ENCODE measurements around the gene AOPEP. TPM values are rescaled to one million over a fixed set of nuclear protein-coding genes. Genes with fewer than 3 reads are reported as not detected.

AOPEP gene
- total RNA-seq, 4 donors from 2014 or later, result 305 to 458 (median 419) TPM

DNA sequence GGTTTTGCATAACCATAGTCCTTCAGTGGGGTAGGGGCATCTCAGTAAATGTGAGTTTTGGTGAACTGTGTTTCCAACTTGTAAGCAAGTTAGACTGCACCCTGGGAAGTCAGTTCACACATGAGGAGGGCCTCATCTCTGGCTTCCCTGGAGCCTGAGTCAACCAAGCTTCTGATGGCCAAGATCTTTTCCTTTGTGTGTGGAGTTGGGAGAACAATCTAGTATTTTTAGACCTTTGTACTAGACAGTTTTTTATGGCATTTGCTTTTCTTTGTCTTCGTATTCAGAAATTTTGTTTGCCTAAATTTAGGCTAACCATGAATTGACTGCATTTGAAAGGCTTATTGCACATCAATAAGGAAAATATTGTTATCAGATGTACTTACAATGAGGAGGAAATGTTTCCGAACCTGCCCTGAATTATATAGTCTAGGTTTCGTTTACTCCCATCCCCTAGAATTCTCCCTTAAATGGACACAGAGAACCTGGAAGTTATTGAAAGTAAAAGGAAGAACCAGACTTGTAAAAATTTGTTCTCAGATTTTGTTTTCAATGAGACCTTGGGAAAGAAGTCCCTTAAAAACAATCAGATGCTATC is 204.6 kb downstream of the AOPEP start:
- TF ChIP-seq, protein P1, sequence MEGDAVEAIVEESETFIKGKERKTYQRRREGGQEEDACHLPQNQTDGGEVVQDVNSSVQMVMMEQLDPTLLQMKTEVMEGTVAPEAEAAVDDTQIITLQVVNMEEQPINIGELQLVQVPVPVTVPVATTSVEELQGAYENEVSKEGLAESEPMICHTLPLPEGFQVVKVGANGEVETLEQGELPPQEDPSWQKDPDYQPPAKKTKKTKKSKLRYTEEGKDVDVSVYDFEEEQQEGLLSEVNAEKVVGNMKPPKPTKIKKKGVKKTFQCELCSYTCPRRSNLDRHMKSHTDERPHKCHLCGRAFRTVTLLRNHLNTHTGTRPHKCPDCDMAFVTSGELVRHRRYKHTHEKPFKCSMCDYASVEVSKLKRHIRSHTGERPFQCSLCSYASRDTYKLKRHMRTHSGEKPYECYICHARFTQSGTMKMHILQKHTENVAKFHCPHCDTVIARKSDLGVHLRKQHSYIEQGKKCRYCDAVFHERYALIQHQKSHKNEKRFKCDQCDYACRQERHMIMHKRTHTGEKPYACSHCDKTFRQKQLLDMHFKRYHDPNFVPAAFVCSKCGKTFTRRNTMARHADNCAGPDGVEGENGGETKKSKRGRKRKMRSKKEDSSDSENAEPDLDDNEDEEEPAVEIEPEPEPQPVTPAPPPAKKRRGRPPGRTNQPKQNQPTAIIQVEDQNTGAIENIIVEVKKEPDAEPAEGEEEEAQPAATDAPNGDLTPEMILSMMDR (IDR thresholded peaks at IDR 0.05), result no peak
- TF ChIP-seq POLR2AphosphoS5 (IDR thresholded peaks at IDR 0.05) (no peak), EP300 (IDR thresholded peaks at IDR 0.05) (no peak), POLR2A (IDR thresholded peaks at IDR 0.05; ENCODE audit: low read depth) (no peak)
- no peak for DNase-seq (ENCODE audit: extremely low spot score)
- 88% methylated on average over 3 of the region's 3 CpGs for WGBS
- intact Hi-C loops (cut with DNase I), result no loop called here
- Histone ChIP-seq H3K27me3 (no peaks in the 10 kb centered on the region), H3K9me3 (no peaks in the 10 kb centered on the region), H3K36me3 (peaks cover 0 to 3% (median 0%) of the 10 kb centered on the region in 4 donors), H3K4me1 (peaks cover 10 to 14% (median 11%) of the 10 kb centered on the region in 4 donors), H3K27ac (replicated peaks in 1 of 4) (no peak overlapping the region), H3K4me3 (no peak overlapping the region)

DNA sequence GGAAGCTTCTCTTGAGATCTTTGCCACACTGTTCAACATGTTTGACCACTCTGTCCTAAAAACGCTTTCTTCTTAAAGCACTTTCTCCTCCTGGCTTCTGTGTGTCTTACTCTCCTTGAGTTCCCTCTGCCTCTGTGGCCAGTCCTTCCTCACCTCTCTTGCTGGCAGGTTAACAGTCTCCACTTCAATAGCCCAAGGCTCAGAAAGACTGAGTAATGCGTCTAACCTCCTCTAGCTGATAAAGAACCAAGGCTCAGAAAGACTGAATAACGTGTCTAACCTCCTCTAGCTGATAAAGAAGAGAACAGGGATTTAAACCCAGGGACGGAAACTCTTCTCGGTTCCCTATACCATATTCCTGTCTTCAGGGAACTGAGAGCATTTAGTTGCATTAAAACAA is 205.2 kb downstream of the AOPEP start:
- DNase-seq (ENCODE audit: extremely low spot score), result no peak
- Histone ChIP-seq H3K27me3 (no peaks in the 10 kb centered on the region), H3K36me3 (peaks cover 0 to 3% (median 0%) of the 10 kb centered on the region in 4 donors), H3K4me1 (peaks cover 14 to 18% (median 16%) of the 10 kb centered on the region in 4 donors), H3K4me3 (no peak overlapping the region), H3K27ac (replicated peaks in 1 of 4) (no peak overlapping the region), H3K9me3 (no peaks in the 10 kb centered on the region)
- TF ChIP-seq, protein P1 (IDR thresholded peaks at IDR 0.05), result no peak
- no peak for TF ChIP-seq POLR2A (IDR thresholded peaks at IDR 0.05; ENCODE audit: low read depth)
- TF ChIP-seq EP300 (IDR thresholded peaks at IDR 0.05), result no peak
- no peak for TF ChIP-seq POLR2AphosphoS5 (IDR thresholded peaks at IDR 0.05)
- 95% methylated on average over 5 of the region's 5 CpGs for WGBS
- intact Hi-C loops (cut with DNase I), result no loop called here

GRCh38 chr9:94932652-94933510 is 206.4 kb downstream of the AOPEP start:
- Histone ChIP-seq H3K27ac (replicated peaks in 1 of 4) (no peak overlapping the region), H3K4me1 (peaks cover 24 to 29% (median 26%) of the 10 kb centered on the region in 4 donors)
- TF ChIP-seq POLR2A (IDR thresholded peaks at IDR 0.05; ENCODE audit: low read depth) (no peak), EP300 (IDR thresholded peaks at IDR 0.05) (no peak), POLR2AphosphoS5 (IDR thresholded peaks at IDR 0.05) (no peak)
- TF ChIP-seq, protein P1 (IDR thresholded peaks at IDR 0.05), result no peak

DNA sequence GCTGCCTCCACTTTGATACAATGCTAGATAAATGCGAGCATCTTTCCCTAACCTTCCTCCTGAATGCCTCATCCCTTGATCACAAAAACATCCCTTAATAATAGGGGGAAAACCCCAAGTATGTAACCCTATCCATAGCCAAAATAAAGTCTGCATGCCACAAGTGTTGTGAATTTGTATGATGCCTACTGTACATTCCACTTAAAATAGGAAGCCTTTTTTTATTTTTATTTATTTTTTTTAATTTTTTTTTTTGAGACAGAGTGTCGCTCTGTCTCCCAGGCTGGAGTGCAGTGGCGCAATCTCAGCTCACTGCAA is 207.0 kb downstream of the AOPEP start:
- DNase-seq (ENCODE audit: extremely low spot score), result no peak
- H3K4me3 ChIP-seq, result no peak overlapping the region
- H3K27ac ChIP-seq (replicated peaks in 1 of 4), result no peak overlapping the region
- no peaks in the 10 kb centered on the region for H3K27me3 ChIP-seq
- peaks cover 23 to 35% (median 28%) of the 10 kb centered on the region in 4 donors for H3K4me1 ChIP-seq
- peaks cover 0 to 3% (median 0%) of the 10 kb centered on the region in 4 donors for H3K36me3 ChIP-seq
- TF ChIP-seq POLR2AphosphoS5 (IDR thresholded peaks at IDR 0.05) (no peak), EP300 (IDR thresholded peaks at IDR 0.05) (no peak), POLR2A (IDR thresholded peaks at IDR 0.05; ENCODE audit: low read depth) (no peak)
- TF ChIP-seq, protein P1 (IDR thresholded peaks at IDR 0.05), result no peak
- no peaks in the 10 kb centered on the region for H3K9me3 ChIP-seq
- WGBS, result 96% methylated on average over 3 of the region's 3 CpGs
- intact Hi-C loops (cut with DNase I), result no loop called here

More at GRCh38 chr9:94932652-94933510, 206.4 kb downstream of the AOPEP start:
- no peak for DNase-seq (ENCODE audit: extremely low spot score)
- Histone ChIP-seq H3K4me3 (no peak overlapping the region), H3K27me3 (no peaks in the 10 kb centered on the region), H3K36me3 (peaks cover 0 to 3% (median 0%) of the 10 kb centered on the region in 4 donors), H3K9me3 (no peaks in the 10 kb centered on the region)
- intact Hi-C loops (cut with DNase I), result no loop called here
- 83% methylated on average over 12 of the region's 12 CpGs for WGBS

Measured in esophagus muscularis mucosa (tissue), 4 donors.